Bronchial epithelial cell (primary cell): ENCODE data around the gene RNASE2. TPM values are rescaled to one million over a fixed set of nuclear protein-coding genes. Genes with fewer than 3 reads are reported as not detected.
"Not testable (repeated sequence)": the region's sequence is repeated elsewhere in the genome, so short reads cannot be mapped to it uniquely, and the experiment has no call there.

Source experiments
- DNase-seq: peaks from one replicate; pipeline ENCODE4 v3.0.0-alpha.2; 2010; ENCODE audit warnings: low read depth
- FAIRE-seq: peaks from 2 replicates; lab custom pipeline; 2011; peaks lifted over from hg19 to GRCh38; lab: Jason Lieb, UNC
- H3K27me3 ChIP-seq: 2 replicates; pipeline ENCODE4 v1.5.1; 2011; ENCODE audit warnings: low read length; ENCODE audit not compliant: control insufficient read depth, insufficient read depth
- H3K36me3 ChIP-seq: 2 replicates; pipeline ENCODE4 v1.5.1; 2011; ENCODE audit warnings: low read length; ENCODE audit not compliant: control insufficient read depth, insufficient read depth
- H3K4me3 ChIP-seq: 2 replicates; pipeline ENCODE4 v1.5.1; 2011; ENCODE audit warnings: mild to moderate bottlenecking, low read depth, low read length, control low read depth
- total RNA-seq: library from RNA; depleted of rRNA; stranded (reverse); fragments of >200 nt; gene quantifications from 2 replicates; pipeline ENCODE4 v1.2.1, GENCODE V29; 2014
- TF ChIP-seq, protein P1 (sequence below): IDR thresholded peaks from 2 replicates; pipeline ENCODE4 v1.5.1; 2011; ENCODE audit warnings: mild to moderate bottlenecking, moderate library complexity, low read length, control low read depth, inconsistent platforms; ENCODE audit not compliant: insufficient read depth, severe bottlenecking

RNASE2 gene
- total RNA-seq, 1 donor from 2014 or later = not detected

DNA sequence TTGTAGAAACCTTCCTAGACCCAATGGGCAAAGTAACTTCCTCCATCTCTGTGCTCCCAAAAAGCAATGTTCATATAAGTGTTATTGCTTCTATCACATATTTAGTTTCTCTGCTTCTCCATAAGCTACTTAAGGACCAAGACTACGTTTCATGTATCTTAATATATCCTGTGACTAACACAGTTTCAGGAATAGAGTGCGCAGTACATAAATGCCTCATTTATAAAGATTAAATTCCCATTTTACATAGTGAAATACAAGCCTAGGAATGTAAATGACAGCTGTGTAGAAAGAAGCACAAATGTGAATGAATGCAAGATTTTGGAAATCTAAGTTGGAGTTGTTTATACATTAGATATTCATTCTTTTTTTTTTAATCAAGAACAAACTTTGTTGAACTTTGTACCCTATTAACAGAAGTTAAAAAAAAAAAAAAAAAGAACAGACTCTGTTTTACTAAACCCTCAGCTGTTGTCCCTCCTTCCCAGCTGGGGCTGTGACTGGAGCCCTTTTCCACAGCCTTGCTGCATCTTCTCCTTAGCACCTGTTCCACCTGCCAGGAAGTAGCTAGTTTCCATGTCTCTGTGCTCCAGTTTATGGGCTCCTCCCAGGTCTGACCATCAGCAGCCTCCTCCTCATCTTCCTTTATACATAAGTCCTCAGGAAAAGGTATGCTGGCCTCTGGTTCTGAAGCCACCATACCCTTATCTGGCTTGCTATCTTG is 27.5 kb downstream of the RNASE2 start:
- Histone ChIP-seq H3K36me3 (no peaks in the 10 kb centered on the region), H3K4me3 (no peak overlapping the region), H3K27me3 (no peaks in the 10 kb centered on the region)
- TF ChIP-seq, protein P1, sequence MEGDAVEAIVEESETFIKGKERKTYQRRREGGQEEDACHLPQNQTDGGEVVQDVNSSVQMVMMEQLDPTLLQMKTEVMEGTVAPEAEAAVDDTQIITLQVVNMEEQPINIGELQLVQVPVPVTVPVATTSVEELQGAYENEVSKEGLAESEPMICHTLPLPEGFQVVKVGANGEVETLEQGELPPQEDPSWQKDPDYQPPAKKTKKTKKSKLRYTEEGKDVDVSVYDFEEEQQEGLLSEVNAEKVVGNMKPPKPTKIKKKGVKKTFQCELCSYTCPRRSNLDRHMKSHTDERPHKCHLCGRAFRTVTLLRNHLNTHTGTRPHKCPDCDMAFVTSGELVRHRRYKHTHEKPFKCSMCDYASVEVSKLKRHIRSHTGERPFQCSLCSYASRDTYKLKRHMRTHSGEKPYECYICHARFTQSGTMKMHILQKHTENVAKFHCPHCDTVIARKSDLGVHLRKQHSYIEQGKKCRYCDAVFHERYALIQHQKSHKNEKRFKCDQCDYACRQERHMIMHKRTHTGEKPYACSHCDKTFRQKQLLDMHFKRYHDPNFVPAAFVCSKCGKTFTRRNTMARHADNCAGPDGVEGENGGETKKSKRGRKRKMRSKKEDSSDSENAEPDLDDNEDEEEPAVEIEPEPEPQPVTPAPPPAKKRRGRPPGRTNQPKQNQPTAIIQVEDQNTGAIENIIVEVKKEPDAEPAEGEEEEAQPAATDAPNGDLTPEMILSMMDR = no peak
- FAIRE-seq (no peak), DNase-seq (no peak)

DNA sequence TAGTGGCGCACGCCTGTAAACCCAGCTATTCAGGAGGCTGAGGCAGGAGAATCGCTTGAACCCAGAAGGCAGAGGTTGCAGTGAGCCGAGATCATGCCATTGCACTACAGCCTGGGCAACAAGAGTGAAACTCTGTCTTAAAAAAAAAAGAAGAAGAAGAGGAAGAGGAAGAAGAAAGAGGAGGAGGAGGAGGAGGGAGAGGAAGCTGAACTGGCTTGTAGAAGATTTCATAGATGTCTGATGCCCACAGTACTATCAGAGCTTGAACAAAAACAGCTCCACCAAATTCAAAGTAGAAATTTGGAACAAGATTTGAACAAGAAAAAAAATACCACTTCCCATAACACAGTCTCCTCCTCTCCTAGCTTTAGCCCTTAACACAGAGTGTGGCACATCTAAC is 30.4 kb downstream of the RNASE2 start:
- DNase-seq, H3K27me3 ChIP-seq, FAIRE-seq, H3K4me3 ChIP-seq, H3K36me3 ChIP-seq: not testable (repeated sequence)

DNA sequence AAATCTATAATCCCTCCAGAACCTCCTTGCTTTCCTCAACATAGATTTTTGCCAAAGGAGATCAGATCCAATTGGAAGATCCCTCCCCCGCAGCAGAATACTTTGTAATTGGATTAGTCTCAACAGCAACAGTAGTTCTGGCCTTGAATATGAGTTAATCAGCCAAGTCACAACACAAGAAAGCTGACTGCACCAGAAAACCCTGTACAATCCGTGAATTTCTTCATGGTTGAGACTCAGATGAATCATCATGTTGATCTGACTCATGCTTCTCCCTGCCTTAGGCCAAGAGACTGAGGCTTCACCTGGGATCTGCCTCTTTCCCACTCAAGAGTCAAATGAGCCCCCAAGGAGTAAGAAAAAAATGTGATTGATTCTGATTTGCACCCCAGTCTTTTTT is 31.5 kb downstream of the RNASE2 start:
- Histone ChIP-seq H3K27me3 (no peaks in the 10 kb centered on the region), H3K36me3 (no peaks in the 10 kb centered on the region), H3K4me3 (no peak overlapping the region)
- FAIRE-seq (no peak), DNase-seq (peak; percentile 99)
- TF ChIP-seq, protein P1 = no peak

DNA sequence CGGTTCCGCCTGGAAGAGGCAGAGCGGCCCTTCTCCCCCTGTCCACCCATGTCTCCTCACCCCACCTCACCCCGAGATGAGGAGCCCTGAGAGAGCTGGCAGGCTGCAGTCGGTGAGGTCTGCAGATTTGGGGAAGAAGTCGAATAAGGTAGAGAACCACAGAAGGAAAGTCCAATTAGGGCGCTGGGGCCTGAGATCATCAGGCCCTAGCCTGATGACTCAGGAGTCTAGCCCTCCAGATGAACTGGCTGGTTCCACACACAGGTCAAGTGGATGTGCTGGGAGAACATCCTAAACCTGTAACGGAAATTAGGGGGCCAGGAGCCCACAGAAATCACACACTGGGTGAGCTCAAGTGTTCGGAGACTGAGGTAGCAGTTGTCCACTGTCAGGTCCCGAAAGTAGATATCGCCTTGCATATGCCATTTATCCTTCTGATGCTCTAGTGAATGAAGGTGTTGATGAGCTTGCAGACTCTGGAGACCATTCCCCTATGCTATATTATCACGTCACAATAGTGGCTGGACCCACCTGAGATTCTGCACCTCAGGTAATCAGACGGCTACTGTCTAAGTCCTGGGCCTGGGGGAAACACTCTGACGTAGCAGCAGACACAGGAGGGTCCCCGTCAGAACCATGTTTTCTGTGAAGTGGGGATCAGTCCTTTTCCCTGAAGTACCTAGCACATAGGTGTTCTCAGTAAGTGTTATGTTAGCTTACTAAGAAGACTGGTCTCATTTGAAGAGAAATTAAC is 33.6 kb downstream of the RNASE2 start:
- H3K27me3 ChIP-seq = no peaks in the 10 kb centered on the region
- H3K36me3 ChIP-seq = peaks cover 5% of the 10 kb centered on the region
- DNase-seq (no peak), FAIRE-seq (no peak)
- H3K4me3 ChIP-seq = peak overlapping the region; percentile 80
- TF ChIP-seq, protein P1 = no peak

DNA sequence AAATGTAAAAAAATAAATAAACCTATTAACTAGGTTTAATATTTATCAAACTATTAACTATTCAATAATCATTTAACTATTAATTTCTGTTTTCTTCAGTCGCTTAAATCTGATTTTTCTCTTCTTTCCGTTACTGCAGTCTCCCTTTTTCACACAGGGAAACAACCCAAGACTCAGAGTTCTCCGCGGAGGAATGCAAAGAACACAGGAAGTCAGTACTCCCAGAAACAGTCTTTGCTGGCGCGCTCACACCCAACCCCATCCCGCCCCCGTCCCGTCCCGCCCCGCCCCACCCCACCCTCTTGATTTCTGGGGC is 34.1 kb downstream of the RNASE2 start:
- no peaks in the 10 kb centered on the region for H3K27me3 ChIP-seq
- DNase-seq (no peak), FAIRE-seq (no peak)
- H3K36me3 ChIP-seq = peaks cover 9% of the 10 kb centered on the region
- TF ChIP-seq, protein P1 = no peak
- H3K4me3 ChIP-seq = peak overlapping the region; percentile 80

DNA sequence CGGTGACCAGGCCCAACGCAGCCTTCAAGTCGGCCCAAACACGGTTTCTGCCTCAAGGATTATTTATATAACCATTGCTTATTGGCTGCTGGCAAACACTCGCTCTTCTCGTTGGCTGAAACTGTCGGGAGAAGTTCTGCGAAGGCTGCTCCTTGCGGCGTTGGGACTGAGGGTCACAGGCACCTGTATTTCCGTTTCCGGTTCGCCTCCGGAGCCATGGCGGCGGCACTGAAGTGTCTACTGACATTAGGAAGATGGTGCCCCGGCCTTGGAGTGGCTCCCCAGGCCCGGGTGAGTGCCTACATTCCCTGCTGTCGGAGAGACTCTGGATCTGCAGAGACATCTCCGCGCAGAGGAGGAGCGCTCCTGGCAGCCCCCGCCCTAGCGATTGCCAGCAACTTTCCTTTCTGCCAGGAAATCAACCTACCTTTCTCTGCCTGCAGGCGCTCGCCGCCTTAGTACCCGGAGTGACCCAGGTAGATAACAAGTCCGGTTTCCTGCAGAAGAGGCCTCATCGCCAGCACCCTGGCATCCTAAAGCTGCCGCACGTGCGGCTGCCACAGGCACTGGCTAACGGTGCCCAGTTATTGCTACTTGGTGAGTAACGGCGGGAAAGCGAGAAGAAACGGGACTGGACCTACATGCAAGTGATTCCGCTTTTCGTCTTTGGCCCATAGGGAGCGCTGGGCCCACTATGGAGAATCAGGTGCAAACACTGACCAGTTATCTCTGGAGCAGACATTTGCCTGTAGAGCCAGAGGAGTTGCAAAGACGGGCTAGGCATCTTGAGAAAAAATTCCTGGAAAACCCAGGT is 34.7 kb downstream of the RNASE2 start, which contains the start of gene METTL17:
Gene METTL17 (plus strand): TSS at position 194 of the 814 bp plus-strand sequence. CDS start 23 bp downstream, at position 217.
- Histone ChIP-seq H3K36me3 (peaks cover 13% of the 10 kb centered on the region), H3K27me3 (no peaks in the 10 kb centered on the region), H3K4me3 (peak within 1 kb of the TSS; percentile 80)
- no peak for FAIRE-seq
- TF ChIP-seq, protein P1 = peak; percentile 55
- DNase-seq = peak; percentile 93
